HG02943 (cell line): ENCODE measurements around the gene ZNF177.
A peak's percentile ranks its signal among the peaks of the same experiment; 100 is the strongest.
"Not testable (repeated sequence)": the region's sequence is repeated elsewhere in the genome, so short reads cannot be mapped to it uniquely, and the experiment has no call there.

Experiments used
- ATAC-seq: cut with Tn5 transposase; IDR thresholded peaks from one replicate; pipeline ENCODE4 v1.9.1; 2021; ENCODE audit warnings: mild to moderate bottlenecking, low read depth, moderate library complexity; ENCODE audit not compliant: unreplicated experiment

Gene ZNF177

DNA sequence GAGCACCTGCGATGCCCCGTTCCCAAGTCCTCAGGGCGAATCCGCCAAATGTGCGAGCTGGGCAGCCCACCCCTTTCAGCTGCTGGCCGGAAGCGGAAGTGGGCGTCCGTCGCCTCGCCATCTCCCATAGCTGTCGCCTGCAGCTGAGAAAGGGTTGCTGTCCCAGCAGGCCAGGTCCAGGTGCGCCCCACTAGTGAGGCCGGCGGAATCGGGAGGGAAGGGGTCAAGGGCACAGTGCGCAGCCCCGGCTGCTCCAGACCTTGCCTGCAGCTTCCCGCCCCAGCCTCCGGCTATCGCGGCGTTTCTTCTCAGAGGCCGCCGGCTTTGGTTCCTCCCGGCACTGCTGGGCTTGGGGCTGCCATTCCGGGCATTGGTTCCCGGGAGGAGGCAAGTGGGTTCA is at the start of gene ZNF177:
Gene ZNF177 (plus strand): TSS at position 109 of the 400 bp plus-strand sequence. CDS start 15,299 bp downstream, outside the sequence.
- no peak for ATAC-seq

DNA sequence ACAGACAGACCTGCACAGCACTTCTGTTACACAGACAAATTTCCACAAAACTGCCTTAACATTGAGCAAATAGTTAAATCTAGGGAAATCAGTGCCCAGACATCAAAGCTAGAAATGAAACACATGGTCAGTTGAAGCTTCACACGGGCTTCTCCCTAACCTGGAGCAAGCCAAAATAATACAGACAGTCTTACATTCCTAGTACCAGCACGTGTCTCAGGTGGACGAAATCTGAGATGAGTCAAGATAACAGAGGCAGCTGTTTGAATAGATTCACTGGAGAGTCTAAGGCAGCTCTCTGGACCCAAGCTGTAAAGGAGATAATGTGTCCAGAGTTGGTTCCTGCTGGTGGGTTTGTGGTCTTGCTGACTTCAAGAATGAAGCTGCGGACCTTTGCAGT is 49.1 kb upstream of the ZNF177 start:
- no peak for ATAC-seq

DNA sequence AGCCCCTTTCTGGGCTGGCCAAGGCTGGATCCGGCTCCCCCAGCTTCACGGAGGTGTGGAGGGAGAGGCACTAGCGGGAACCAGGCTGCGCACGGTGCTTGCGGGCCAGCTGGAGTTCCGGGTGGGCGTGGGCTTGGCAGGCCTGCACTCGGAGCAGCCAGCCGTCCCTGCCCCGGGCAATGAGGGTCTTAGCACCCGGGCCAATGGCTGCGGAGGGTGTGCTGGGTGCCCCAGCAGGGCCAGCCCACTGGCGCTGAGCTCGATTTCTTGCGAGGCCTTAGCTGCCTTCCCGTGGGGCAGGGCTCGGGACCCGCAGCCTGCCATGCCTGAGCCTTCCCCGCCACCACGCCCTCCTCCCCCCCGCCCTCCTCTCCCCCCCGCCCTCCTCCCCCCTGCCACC is 41.5 kb upstream of the ZNF177 start:
- no peak for ATAC-seq

DNA sequence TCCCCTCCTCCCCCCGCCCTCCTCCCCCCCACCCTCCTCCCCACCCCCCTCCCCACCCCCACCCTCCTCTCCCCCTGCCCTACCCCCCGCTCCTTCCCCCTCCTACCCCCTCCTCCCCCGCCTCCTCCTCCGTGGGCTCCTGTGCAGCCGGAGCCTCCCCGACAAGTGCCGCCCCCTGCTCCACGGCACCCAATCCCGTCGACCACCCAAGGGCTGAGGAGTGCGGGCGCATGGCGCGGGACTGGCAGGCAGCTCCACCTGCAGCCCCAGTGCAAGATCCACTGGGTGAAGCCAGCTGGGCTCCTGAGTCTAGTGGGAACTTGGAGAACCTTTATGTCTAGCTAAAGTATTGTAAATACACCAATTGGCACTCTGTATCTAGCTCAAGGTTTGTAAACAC is 41.1 kb upstream of the ZNF177 start:
- ATAC-seq: not testable (repeated sequence)

DNA sequence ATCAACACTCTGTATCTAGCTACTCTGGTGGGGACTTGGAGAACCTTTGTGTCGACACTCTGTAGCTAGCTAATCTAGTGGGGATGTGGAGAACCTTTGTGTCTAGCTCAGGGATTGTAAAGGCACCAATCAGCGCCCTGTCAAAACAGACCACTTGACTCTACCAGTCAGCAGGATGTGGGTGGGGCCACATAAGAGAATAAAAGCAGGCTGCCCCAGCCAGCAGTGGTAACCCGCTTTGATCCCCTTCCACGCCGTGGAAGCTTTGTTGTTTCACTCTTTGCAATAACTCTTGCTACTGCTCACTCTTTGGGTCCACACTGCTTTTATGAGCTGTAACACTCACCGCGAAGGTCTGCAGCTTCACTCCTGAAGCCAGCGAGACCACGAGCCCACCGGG is 40.6 kb upstream of the ZNF177 start:
- not testable (repeated sequence) for ATAC-seq

- peak; percentile 25 for ATAC-seq
Observed at GRCh38 chr19:9323557-9323918, 39.3 kb upstream of the ZNF177 start.

DNA sequence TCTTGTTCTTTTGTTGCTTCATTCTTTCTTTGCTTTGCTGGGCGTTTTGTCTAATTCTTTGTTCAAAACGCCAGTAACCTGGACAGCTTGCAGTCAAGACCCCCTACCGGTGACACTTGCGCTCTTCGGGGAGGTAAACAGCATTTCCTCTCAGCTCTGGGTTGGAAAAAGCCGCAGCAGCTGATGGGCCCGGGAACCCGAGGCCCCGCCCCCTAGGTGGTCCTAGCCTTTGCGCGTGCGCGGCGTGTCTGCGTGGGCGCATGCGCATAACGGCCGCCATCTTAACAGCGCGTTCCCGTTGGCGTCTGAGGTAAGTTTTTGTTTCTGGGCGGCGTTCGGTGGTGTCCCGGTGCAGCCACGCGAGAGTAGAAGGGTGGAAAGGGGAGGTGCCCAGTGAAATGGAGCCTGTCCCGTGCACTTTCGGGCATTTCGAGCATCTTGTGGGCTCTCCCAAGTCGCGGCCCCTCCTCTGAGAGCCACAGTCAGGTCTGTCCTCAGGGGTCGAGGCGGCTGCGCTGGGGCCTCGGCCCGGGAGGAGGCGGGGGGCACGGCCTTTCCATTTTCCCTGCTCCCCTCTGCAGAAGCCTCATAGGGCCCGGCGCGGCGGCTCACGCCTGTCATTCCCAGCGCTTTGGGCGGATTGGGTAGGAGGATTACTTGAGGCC is 38.8 kb upstream of the ZNF177 start, which contains the start of gene ZNF559:
Gene ZNF559 (plus strand): TSS at position 261 of the 665 bp plus-strand sequence. CDS start 14,371 bp downstream, outside the sequence.
- ATAC-seq: peak; percentile 97

GRCh38 chr19:9324584-9324962 is 38.2 kb upstream of the ZNF177 start:
- no peak for ATAC-seq

DNA sequence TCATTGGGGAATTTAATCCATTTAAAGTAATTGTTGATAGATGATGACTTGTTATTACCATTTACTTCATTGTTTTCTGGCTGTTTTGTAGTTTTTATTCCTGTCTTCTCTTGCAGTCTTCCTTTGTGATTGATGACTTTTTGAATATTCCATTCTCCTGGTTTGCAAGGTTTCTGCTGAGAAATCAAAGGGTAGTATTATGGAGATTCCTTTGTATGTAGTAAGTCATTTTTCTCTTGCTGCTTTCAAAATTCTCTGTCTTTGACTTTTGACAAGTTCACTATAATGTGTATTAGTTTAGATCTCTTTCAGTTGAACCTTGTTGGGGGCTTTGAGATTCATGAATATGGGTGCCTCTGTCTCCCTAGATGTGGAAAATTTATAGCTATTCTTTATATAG is 32.8 kb upstream of the ZNF177 start:
- no peak for ATAC-seq

GRCh38 chr19:9342610-9343304 is 20.1 kb upstream of the ZNF177 start:
- ATAC-seq: no peak

DNA sequence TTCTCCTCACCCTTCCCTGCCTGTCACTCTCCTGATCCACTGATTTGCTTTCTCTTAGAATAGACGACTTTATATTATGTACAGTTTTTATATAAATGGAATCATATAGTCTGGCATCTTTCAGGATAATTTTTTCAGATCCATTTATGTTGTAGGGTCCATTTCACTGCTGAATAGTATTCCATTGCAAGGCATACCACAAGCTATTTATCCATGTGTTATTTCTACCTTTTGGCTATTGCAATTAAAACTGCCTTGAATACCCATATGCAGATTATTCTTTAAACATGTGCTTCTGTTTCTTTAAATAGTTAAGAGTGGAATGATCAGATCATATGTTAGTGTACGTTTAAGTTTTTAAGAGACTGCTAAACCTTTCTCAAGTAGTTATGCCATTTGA is 17.8 kb upstream of the ZNF177 start:
- no peak for ATAC-seq

DNA sequence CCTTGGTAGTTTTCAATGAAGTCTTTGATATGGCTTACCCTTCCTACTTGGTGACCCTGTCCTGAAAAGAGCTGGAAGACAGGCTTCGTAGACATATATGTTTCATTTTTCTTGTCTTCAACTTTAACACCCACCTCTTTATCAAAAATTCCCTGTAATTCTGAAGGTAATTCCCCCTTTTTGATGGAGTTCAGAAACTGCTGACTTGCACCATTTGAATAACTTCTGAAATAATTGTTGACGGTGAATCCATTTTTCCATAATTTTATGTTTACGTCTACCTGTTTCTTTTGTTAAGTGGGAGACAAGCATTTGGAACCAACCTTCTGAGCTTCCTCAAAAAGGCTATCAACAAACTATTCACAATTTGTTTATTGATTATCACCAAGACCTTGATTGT is 14.6 kb upstream of the ZNF177 start:
- ATAC-seq: no peak

DNA sequence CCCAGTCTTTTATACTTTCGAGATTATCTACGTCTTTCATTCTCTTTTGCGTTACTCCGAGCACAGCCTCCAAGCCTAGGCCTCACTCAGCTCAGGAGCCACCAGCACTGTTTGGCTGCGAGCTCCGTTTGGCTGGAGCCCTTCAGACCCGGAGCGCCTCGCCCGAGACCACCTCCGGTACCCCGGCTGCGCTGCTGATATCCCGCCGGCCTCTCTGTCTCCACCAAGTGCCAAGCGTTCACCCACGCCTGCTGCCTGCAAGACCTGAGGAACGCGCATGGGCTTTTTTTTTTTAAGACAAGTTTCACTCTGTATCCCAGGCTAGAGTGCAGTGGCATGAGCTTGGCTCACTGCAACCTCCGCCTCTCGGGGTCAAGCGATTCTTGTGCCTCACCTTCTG is 14.1 kb upstream of the ZNF177 start:
- no peak for ATAC-seq

DNA sequence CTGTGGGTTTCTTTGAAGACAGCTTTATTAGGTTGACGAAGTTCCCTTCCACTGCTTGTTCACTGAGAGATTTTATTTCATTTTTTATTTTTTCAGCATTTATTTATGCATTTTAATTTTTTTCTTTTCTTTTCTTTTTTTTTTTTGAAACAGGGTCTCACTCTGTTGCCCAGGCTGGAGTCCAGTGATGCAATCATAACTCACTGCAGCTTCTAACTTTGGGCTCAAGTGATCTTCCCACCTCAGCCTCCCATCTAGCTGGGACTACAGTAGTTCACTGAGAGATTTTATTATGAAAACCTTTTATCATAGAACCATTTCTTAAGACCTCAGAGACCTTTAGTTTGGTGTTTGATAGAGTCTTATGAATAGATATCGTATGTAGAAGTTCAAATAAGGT is 10.3 kb upstream of the ZNF177 start:
- no peak for ATAC-seq

DNA sequence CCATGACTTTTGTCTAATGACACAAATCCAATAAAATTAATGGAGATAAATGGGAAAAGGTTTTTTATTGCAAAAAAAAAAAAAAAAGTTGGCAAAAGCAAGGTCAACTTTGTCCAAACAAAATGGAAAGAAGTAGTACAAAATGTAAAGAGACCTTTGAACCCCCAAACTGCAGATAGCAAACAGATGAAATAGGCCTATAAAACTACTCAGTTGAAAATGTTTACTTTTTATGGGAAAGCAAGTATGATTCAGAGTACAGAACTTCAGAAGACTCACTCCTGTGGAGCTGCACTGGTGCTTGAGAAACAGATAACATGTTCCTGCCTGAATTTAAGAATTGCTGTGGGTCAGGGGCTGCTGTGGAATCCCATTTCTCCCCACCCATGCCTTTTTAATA is 9.8 kb upstream of the ZNF177 start:
- ATAC-seq: no peak

DNA sequence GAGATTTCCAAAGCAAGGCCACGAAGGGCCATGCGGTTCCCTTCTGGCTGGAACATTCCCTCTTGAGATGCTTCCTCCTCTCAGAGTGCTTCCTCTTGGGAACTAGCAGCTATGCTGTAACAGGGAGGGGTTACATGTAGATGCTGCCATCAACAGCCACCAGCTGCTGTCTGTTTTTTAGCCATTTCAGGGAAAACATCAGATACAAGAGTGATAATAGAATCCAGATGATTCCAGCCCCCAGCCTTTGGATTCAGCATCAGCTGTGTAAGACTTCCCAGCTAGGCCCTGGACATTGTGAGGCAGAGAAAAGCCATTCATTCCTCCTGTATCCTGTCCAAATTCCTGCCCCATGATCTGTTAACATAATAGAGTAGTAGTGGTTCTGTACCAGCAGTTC is 8.2 kb upstream of the ZNF177 start:
- no peak for ATAC-seq

GRCh38 chr19:9370738-9371619 is 8.2 kb downstream of the ZNF177 start:
- no peak for ATAC-seq

GRCh38 chr19:9381361-9381785 is 18.6 kb downstream of the ZNF177 start:
- no peak for ATAC-seq

DNA sequence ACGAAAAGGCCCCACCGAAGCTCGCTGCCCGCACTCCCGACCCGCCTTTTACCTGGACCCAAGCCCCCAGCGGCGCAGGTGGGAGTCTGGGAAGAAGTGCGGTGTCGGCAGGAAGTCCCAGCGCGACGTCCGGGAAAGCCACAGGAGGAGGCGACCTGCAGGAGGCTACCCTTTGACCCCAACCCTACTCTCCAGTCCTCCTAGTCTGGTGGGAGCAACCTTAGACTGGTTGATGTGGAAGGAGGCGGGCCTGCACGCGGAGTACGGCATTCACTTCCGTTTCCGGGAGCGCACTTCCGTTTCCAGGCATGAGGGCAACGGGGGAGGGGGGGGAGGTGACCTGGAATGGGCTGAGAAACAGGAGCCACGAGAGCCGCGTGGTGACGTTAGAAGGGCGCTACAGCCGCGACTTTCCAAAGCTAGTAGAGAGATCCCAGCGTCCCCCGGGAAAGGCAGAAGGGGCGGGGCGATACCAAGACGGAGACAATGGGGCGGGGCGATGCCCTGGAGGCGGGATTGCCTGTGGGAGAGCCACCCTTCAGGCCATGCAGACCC is 44.1 kb downstream of the ZNF177 start:
- no peak for ATAC-seq

- no peak for ATAC-seq
Observed at GRCh38 chr19:9407827-9408226, 45.0 kb downstream of the ZNF177 start.
